ENCODE data around the gene ANXA6.

Gene ANXA6

GRCh38 chr5:151186052-151186451 is 28.5 kb upstream of the ANXA6 start:
- no peak for DNase-seq (ENCODE audit: low read depth)
- no peak for TF ChIP-seq CTCF (conservative IDR thresholded peaks at IDR 0.05; ENCODE audit: low read length)
- H3K4me3 ChIP-seq (ENCODE audit: low read length) = no peak overlapping the region

- no peak for TF ChIP-seq CTCF (conservative IDR thresholded peaks at IDR 0.05; ENCODE audit: low read length)
- no peak overlapping the region for H3K4me3 ChIP-seq (ENCODE audit: low read length)
- DNase-seq (ENCODE audit: low read depth) = no peak
These were observed 26.9 kb upstream of the ANXA6 start for GRCh38 chr5:151184316-151185042.

- DNase-seq (ENCODE audit: low read depth) = peak; percentile 16
- no peak for TF ChIP-seq CTCF (conservative IDR thresholded peaks at IDR 0.05; ENCODE audit: low read length)
- no peak overlapping the region for H3K4me3 ChIP-seq (ENCODE audit: low read length)
These were observed 26.1 kb upstream of the ANXA6 start for GRCh38 chr5:151183456-151184245.

- H3K4me3 ChIP-seq (ENCODE audit: low read length) = no peak overlapping the region
- TF ChIP-seq CTCF (conservative IDR thresholded peaks at IDR 0.05; ENCODE audit: low read length) = no peak
- no peak for DNase-seq (ENCODE audit: low read depth)
These were observed 25.4 kb upstream of the ANXA6 start for GRCh38 chr5:151182976-151183375.

- no peak for TF ChIP-seq CTCF (conservative IDR thresholded peaks at IDR 0.05; ENCODE audit: low read length)
- DNase-seq (ENCODE audit: low read depth) = no peak
- no peak overlapping the region for H3K4me3 ChIP-seq (ENCODE audit: low read length)
These were observed 24.9 kb upstream of the ANXA6 start for GRCh38 chr5:151182524-151182900.

GRCh38 chr5:151181818-151182523 is 24.4 kb upstream of the ANXA6 start:
- no peak overlapping the region for H3K4me3 ChIP-seq (ENCODE audit: low read length)
- DNase-seq (ENCODE audit: low read depth) = no peak
- no peak for TF ChIP-seq CTCF (conservative IDR thresholded peaks at IDR 0.05; ENCODE audit: low read length)
